HG03432 (cell line): ENCODE results near the gene HECTD1.
A peak's percentile ranks its signal among the peaks of the same experiment; 100 is the strongest.
"Not testable (repeated sequence)": the region's sequence is repeated elsewhere in the genome, so short reads cannot be mapped to it uniquely, and the experiment has no call there.

Experiments used
- ATAC-seq: cut with Tn5 transposase; IDR thresholded peaks from one replicate; pipeline ENCODE4 v1.9.1; 2021; ENCODE audit warnings: mild to moderate bottlenecking, moderate library complexity; ENCODE audit not compliant: unreplicated experiment

The HECTD1 gene

GRCh38 chr14:31207755-31208545 is at the start of gene HECTD1:
TSS of gene HECTD1 (minus strand) at chr14:31207793. CDS start at chr14:31205936, 1,857 bp downstream.
- peak; percentile 83 for ATAC-seq

- no peak for ATAC-seq
Observed at GRCh38 chr14:31257244-31257553, 49.6 kb upstream of the HECTD1 start.

GRCh38 chr14:31256534-31257243 is 49.1 kb upstream of the HECTD1 start:
- no peak for ATAC-seq

GRCh38 chr14:31255918-31256317 is 48.3 kb upstream of the HECTD1 start:
- not testable (repeated sequence) for ATAC-seq

- no peak for ATAC-seq
Observed at GRCh38 chr14:31255286-31255685, 47.7 kb upstream of the HECTD1 start.

GRCh38 chr14:31253746-31254471 is 46.3 kb upstream of the HECTD1 start:
- no peak for ATAC-seq

- no peak for ATAC-seq
Observed at GRCh38 chr14:31252865-31253264, 45.3 kb upstream of the HECTD1 start.

GRCh38 chr14:31251028-31251958 is 43.7 kb upstream of the HECTD1 start:
- ATAC-seq = no peak

- ATAC-seq = no peak
Observed at GRCh38 chr14:31244626-31245025, 37.0 kb upstream of the HECTD1 start.

- ATAC-seq = no peak
Observed at GRCh38 chr14:31243860-31244259, 36.3 kb upstream of the HECTD1 start.

- ATAC-seq = not testable (repeated sequence)
Observed at GRCh38 chr14:31242161-31242940, 34.8 kb upstream of the HECTD1 start.

- no peak for ATAC-seq
Observed at GRCh38 chr14:31241450-31242114, 34.0 kb upstream of the HECTD1 start.

- ATAC-seq = no peak
Observed at GRCh38 chr14:31239741-31240140, 32.1 kb upstream of the HECTD1 start.

- no peak for ATAC-seq
Observed at GRCh38 chr14:31235462-31235861, 27.9 kb upstream of the HECTD1 start.

- no peak for ATAC-seq
Observed at GRCh38 chr14:31232081-31232480, 24.5 kb upstream of the HECTD1 start.

- not testable (repeated sequence) for ATAC-seq
Observed at GRCh38 chr14:31231272-31231671, 23.7 kb upstream of the HECTD1 start.

- no peak for ATAC-seq
Observed at GRCh38 chr14:31230573-31230958, 23.0 kb upstream of the HECTD1 start.

GRCh38 chr14:31229638-31230572 is 22.3 kb upstream of the HECTD1 start:
- no peak for ATAC-seq
